ENCODE results near the gene PRRC2B.

PRRC2B gene

DNA sequence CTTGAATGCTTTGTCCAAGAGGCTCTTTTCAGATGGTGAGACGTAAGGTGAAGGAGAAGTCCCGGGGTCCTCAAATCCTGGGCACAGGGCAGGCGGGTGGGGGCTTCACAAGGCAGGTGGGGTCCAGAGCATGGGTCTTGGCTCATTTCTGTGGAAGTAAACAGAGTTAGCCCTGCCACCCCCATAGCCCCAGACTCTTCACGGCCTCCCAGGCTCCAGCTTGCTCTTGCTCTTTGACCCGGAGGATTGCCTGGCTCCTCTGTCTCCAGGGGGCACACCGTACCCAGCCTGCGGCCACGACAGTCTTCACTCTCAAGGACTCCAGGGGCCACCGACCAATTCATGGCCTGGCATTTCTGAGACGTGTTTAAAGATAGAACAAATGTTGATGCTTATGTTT is 80.0 kb downstream of the PRRC2B start:
- no peak for FAIRE-seq

DNA sequence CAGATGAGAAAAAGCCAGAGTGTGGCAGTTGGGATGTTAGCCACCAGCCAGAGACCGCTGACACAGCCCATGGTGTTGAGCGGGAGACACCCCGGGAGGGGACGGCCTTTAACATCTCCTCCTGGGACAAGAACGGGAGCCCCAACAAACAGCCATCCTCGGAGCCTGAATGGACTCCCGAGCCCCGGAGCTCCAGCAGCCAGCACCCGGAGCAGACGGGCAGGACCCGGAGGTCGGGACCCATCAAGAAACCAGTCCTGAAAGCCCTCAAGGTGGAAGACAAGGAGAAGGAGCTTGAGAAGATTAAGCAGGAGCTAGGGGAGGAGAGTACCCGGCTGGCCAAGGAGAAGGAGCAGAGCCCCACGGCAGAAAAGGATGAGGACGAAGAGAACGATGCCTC is 80.8 kb downstream of the PRRC2B start:
- no peak for FAIRE-seq

DNA sequence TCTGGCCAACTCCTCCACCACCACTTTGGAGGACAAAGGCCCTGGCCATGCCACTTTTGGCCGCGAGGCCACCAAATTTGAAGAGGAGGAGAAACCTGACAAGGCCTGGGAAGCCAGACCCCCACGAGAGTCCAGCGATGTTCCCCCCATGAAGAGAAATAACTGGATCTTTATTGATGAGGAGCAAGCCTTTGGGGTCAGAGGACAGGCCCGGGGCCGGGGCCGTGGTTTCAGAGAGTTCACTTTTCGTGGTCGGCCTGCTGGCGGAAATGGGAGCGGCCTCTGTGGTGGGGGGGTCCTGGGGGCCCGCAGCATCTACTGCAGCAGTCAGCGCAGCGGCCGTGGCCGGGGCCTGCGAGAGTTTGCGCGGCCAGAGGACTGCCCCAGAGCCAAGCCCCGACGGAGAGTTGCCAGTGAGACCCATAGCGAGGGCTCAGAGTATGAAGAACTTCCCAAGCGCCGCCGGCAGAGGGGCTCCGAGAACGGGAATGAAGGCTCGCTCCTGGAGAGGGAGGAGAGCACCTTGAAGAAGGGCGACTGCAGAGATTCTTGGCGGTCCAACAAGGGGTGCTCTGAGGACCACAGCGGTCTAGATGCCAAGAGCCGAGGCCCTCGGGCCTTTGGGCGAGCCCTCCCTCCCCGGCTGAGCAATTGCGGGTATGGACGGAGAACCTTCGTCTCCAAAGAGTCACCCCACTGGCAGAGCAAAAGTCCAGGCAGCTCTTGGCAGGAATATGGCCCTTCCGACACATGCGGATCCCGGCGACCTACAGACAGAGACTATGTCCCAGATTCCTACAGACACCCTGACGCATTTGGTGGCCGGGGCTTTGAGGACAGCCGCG is 81.4 kb downstream of the PRRC2B start:
- no peak for FAIRE-seq

DNA sequence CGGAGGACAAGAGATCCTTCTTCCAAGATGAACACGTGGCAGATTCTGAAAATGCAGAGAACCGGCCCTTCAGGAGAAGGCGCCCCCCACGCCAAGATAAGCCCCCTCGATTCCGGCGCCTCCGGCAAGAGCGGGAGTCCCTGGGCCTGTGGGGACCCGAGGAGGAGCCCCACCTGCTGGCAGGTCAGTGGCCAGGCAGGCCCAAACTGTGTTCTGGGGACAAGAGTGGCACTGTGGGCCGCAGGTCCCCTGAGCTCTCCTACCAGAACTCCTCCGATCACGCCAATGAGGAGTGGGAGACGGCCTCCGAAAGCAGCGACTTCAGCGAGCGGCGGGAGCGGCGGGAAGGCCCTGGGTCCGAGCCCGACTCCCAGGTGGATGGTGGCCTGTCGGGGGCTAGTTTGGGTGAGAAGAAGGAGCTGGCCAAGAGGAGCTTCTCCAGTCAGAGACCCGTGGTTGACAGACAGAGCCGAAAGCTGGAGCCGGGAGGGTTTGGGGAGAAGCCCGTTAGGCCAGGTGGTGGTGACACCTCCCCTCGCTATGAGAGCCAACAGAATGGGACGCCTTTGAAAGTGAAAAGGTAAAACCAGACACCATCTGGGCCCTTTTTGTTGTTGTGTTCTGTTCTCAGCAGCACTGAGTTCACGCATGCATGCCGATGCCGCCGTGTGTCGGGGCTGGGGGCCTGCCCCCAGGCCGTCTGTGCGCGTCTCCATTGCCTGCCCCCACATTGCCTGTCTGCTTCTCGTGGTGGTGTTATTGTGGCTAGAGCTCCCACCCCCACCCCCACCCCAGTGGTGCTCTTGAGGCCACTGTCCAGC is 82.3 kb downstream of the PRRC2B start:
- FAIRE-seq: no peak

DNA sequence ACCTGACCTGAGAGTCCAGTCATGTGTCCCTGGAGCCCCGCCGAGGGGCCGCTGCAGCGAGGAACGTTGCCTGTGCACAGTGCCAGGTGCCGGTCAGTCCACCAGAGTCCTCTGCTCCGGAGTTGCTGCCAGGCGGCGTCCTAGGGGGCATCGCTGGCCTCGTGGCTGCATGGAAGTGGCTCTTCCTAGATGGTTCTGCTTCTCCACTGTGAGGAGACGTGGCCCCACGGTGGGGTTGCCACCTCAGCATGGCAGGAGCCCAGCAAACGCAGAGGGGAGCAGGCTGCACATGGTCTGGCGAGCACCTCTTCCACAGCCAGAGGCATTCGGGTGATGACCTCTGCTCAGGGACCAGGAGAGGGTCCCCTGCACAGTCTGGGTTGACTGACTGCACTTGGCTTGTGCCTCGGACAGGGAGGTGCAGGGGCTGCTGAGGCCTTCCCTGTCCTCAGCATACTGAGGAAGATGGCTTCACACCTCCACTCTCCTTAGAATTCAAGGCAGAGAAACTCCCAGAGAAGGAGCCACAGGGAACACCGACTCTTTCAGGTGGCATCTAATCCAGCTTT is 83.0 kb downstream of the PRRC2B start:
- no peak for FAIRE-seq

DNA sequence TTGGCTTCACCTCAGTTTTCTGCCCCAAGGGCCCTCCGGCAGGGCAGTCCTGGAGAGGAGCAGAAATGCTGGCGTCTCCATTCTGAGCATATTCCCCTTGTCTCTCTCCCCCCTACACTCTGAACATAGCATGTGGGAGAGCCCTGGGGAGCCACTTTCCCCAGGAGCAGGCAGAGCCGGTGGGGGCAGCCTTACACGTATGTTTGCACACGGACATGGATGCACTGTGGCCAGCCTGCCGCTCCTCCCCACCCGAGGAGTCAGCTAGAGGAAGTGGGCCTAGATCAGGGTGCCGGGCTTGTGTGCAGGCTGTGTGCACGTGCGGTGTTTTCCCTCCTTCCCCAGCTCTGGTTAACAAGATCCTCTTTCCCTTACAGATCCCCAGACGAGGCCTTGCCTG is 83.5 kb downstream of the PRRC2B start:
- no peak for FAIRE-seq

DNA sequence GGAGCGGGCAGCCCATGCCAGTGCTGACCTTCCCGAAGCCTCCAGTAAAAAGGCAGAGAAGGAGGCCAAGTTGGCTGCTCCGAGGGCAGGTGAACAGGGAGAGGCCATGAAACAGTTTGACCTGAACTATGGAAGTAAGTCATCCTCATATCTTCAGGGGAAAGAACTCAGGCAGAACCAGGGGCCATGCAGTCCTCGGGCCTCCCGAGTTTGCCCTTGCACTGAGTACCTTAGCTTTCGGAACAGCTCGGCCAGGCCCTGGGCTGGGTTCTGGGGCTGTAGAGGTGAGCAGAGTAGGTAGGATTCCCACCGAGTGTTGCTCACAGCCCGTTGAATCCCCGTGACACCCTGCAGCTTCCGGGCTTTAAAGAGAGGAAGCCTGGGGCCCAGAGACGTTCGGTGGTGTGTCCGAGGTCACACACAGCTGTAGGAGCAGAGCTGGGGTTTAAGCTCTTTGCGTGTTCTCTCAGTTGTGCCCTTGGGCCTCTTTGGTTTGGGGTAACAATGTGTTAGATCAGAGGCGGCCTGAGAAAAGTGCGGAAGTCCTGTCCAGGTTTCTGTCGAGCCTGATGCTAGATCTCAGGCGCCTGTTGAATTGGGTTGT is 84.0 kb downstream of the PRRC2B start:
- no peak for FAIRE-seq

DNA sequence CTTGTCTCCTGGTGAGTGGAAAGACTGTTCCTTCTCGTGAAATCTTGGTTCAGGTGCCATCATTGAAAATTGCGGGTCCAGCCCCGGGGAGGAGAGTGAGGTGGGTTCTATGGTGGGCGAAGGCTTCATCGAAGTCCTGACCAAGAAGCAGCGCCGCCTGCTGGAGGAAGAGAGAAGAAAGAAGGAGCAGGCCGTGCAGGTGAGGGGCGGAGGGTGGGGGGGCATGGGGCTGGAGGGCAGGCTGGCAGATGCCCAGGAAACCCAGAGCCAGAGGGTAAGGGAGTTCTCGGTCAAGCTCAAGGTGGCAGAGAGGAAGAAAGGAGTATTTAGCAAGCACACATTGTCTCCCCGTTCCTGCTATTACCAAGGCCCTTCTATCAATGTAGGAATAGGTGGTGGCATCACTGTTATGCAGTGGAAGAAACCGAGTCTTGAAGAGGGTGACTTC is 84.6 kb downstream of the PRRC2B start:
- FAIRE-seq: no peak

DNA sequence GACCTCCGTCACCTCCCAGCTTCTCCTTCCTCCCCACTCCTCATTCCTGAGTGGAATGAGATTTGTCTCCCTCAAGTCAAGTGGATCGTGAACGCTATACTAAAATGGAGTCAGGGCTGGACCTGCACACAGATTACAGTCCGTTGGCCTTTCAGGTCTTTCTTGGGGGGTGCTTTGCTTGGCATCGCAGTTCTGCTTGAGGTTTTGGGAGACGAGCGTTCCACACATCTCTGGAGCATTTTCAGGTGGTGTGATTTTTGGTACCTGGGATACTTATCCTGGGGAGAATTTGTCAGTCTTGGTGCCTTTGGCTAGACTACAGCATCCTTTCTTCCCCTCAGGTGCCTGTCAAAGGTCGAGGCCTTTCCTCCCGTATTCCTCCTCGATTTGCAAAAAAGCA is 85.0 kb downstream of the PRRC2B start:
- FAIRE-seq: no peak

DNA sequence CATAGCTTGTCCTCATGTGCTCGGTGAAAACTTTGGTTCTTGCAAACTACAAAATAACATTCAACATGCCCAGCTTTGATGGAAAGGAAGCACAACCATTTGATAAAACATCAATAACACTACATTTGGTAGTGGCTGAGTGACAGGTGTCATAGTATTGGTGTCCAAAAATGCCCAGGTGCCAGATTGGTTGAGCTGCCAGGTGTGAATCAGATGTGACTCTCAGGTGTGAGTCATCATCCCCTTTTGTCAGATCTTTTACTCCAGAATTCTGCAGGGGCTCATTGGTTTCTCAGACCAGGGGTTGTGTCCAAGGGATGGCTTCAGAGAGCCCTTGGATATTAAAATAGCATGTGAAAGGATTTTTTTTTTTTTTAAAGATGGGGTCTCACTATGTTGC is 86.4 kb downstream of the PRRC2B start:
- no peak for FAIRE-seq

DNA sequence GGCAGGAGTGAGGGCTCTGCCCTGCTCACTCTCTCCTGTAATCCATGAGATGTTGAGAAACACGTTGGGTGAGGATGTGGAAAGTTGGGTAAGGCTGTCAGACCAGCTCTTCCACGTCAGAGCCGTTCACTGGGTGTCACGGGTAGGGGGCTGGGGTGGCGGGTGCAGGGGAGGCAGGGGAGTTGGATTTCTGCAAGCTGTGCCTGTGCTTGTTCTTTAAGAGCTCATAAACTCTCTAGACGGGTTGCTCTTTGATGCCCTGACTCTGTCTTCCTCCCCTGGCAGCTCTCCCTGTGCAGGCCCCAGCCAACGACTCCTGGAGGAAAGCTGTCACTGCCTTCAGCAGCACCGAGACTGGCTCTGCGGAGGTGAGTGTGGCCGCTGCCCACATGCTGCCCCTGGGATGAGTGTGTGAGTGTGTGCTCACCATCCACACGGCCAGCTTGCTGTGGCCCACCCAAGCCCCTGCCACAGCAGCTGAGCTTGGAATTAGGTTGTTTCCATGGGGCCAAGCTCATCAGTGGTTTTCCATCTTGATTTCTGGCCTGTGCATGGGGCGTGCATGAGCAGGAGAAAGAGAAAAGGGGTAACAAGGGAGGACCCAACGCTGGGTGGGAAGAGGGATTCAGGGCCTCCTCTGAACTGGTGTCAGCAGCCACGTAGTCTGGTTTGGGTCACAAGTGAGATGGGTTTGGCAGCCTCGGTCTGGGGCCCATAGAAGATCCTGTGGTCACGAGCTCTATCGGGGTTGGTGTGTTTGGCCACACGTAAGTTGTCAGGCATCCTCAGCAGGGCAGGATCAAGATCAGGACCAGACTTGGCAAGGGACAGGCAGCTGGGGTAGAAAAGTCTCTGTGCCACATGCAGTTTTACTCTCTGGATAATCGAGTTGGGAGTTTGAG is 87.8 kb downstream of the PRRC2B start:
- no peak for FAIRE-seq

DNA sequence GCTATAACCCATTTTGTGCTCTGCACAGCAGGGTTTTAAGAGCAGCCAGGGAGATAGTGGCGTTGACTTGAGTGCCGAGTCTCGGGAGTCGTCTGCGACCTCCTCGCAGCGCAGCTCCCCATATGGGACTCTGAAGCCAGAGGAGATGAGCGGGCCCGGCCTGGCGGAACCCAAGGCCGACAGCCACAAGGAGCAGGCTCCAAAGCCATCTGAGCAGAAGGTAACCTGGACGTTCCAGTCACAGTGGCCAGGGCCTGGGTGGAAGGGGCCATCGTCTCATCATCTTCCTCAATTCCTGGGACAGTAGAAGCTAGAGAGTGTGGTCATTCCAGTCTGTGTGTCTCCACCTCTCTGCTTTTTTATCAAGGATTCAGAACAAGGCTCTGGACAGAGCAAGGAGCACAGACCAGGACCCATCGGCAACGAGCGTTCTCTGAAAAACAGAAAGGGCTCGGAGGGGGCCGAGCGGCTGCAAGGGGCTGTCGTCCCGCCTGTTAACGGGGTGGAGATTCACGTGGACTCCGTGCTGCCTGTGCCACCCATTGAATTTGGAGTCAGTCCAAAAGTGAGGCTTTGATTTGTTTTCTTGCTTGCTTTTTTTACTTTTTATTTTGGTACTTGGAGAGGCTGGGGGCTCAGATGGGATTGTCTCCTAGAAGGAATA is 88.6 kb downstream of the PRRC2B start:
- no peak for FAIRE-seq

DNA sequence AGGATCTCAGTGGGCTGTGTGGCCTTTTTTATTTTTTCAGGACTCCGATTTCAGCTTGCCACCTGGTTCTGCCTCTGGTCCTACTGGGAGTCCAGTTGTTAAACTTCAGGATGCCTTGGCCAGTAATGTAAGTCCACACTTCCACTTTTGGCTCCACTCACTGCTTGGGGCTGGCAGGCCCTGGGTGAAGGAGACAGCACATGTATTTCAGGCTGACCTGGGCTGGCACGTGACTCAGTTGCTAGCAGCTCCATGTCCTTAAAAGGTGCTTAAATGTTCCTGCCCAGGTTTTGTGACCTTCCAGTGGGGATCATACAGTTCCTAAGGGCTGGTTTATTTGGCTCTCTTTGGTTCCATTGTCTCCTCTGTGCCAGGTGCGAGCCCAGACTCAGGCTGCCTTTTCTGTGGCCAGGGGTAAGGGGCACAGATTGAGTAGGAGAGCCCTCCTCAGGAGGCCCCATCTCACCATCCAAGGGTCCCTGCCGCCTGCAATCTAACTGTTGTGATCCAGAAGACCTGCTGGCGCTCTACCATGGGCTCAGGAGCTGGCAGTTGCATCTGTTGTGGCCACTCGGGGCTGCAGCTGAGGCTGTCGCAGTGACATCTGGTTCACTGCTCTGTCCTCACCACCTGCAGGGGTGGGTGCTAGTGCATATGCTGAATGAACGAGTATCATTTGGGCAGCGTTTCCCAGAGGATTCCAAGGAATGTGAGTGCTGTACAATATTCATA is 89.6 kb downstream of the PRRC2B start:
- no peak for FAIRE-seq

DNA sequence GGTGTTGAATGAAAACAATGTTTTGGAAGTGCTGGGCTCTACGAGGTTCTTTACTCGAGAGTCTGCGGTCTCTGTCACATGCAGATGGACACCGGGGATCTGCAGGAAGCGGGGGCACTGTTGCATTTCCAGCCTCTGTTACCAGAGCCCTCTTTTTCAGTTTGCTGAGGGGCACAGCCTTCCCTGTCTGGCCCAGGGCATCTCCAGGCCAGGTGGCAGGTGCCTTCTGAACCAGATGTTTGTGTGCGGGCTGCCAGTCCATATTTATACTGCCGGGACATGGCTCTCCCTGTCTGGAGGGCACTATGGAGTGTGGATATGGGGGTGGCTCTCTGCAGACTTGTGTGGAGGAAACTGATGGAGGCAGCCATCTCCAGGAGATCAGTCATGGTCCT is 90.2 kb downstream of the PRRC2B start:
- FAIRE-seq: no peak

DNA sequence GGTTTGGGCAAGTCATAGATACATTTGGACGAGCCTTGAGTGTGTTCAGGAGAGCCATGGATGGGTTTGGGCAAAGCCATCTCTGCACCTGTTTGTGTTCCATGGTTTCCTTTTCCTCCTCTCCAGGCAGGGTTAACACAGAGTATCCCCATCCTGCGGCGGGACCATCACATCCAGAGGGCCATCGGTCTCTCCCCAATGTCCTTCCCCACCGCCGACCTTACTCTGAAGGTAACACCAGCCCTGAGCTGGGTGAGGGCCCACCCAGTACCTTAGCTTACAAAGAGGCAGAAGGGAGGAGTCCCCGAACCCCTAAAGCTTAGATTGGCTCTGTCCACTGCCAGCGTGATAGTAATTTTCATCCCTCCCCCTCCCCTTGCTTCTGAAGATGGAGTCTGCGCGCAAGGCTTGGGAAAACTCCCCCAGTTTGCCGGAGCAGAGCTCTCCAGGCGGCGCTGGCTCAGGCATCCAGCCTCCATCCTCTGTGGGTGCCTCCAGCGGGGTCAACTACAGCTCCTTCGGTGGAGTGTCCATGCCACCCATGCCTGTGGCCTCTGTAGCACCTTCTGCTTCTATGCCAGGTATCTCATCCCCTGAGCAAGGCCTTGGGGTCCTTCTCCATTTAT is 90.8 kb downstream of the PRRC2B start:
- FAIRE-seq: no peak

DNA sequence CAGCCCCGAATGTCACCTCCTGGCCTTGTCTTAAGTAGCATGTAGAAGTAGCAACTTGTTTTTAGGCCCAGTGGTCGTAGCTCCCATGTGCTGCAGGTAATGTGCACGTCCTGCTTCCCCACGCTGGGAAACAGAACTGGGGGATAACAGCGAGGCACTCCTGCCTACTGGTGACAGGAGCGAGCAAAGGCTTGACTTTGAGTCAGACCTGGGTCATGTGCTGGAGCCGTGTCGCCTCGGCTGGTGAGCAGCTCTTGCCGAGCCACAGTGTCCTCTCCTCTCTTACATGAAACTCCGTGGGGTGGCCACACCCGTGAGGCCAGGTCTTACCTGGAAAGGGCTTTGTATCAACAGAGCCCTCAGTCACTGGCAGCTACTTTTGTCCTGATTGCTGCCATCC is 91.3 kb downstream of the PRRC2B start:
- no peak for FAIRE-seq

DNA sequence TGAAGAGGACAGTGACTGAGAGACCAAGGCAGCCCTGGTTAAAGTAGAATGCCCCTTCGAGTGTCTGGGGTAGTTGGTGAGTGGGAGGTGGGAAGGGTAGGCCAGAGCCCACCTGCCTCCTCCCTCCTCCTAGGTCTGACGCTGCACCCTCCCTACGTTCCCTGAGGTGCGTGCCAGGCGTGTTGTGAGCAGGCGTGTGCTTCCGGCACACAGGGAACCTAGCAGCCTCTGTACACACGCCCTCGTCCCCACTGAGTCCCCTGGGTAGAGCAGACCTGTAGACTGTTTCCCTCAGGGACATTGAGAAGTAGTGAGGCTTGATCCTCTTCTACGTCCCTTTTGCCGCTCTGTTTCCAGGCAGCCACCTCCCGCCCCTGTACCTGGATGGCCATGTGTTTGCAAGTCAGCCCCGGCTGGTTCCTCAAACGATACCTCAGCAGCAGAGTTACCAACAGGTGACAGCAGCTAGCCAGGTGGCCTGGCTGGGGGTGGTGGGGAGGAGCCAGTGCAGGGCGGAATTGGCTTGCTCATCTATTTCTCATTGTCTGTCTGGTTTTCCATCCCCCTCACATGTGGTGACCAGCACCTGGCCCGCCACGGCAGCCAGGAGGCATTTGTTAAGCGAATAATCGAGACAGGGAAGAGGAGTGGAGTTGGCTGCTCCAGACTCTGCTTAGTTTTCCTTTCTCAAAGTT is 92.0 kb downstream of the PRRC2B start:
- FAIRE-seq: no peak

DNA sequence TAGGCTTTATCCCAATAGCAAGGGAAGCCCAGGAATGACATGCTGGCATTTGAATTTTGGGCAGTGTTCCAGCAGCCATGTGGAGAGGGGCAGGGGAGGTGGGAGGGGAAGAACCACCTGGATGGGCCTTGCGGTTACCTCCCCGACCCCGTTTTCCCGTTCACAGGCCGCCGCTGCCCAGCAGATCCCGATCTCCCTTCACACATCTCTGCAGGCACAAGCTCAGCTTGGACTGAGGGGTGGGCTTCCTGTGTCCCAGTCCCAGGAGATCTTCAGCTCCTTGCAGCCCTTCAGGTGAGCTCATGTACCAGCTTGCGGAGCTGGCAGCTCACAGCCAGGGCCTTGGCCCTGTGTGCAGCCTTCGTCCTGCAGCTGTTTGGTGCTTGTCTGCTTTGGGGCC is 93.1 kb downstream of the PRRC2B start:
- FAIRE-seq: no peak

DNA sequence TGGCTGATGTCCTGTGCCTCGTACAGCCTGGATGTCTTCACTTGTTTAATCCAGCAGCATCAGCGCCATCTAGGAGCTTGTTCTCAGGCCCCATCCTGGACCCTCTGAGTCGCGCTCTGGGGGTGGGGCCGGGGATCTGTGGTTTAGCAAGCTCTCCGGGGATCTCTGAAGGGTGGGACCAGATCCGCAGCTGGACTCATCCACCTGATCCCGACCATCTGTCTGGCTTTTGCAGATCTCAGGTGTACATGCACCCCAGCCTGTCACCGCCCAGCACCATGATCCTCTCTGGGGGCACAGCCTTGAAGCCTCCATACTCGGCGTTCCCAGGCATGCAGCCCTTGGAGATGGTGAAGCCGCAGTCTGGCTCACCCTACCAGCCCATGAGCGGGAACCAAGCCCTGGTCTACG is 93.7 kb downstream of the PRRC2B start:
- FAIRE-seq: no peak

DNA sequence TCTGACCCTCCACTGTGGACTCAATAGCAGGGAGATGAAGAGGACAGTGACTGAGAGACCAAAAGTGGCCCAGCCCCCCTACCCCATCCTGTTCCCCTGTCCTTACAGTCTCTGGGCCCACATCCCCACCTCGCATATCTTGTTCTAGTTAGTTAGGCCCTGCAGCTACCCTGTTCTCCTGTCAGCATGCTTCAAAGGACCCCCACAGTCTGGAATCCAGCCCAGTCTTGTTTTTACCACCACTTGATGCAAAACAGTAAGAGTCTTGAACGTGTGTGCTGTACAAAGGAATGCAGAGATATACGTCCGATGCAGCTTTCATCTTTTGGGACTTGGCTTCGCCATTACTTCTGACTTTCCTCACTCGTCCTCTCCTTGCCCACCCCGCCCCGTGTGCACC is 96.6 kb downstream of the PRRC2B start:
- FAIRE-seq: no peak
